Measurements from ENCODE around the gene PRLH.

DNA sequence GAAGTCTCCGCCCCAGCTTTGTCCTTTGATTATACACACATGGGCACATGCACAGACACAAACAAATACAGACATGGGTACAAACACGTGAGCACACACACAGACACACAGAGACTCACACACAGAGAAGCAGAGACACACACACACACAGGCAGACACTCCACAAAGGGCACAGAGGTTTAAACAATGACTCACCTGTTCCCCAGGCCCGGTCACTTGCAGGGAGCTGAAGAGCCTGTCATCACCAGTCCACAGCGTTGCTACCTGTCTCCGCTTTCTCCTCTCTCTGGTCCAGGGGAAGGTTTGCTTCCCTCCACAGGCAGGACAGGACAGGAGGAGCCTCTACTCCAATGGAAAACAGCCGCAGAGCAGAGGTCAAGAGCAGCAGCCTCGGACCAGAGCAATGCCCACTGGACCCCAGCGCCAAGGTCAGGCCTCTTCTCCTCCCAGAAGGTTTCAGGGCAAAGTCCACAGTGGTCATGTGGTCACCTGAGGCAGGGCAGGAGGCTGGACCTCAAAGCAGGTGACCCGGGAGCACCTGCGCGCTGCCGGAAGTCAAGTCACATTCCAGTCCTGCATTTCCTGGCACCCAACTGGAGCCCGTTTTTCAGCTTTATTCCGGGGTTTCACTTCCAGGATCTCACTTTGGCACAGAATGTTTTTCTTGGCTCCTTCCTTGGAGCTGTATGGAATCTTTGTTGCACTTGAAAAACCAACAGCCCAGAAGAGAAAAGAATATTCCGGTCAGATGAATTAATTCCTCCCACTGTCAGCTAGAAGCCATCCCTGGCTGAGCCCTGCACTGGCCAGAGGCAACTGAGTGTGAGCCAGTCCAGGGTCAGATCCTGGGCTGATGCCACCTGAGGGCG, 24.1 kb downstream of the PRLH start, which contains the start of gene RAB17:
- TF ChIP-seq CTCF (IDR thresholded peaks at IDR 0.05; ENCODE audit: low read depth, low read length, missing input control) = no peak
- TF ChIP-seq SP1 (IDR thresholded peaks at IDR 0.05) = peak; percentile 96
- peak; percentile 90 to 96 for TF ChIP-seq JUND (IDR thresholded peaks at IDR 0.05)
- peak; percentile 75 for TF ChIP-seq TAF1 (conservative IDR thresholded peaks at IDR 0.05)
- peak; percentile 4 for TF ChIP-seq FOXA1 (IDR thresholded peaks at IDR 0.05)
- TF ChIP-seq HNF4G (IDR thresholded peaks at IDR 0.05) = peak; percentile 97
- TF ChIP-seq REST (IDR thresholded peaks at IDR 0.05) = peak; percentile 47

Data from liver (tissue), 3 donors.